SU-DHL-6 (cell line): ENCODE data around the gene C1orf52.

Experiments used
- H2AFZ ChIP-seq: fragments of 200-600 bp; sonication (generic); 2 replicates; pipeline ENCODE4 v1.6.1; 2014; ENCODE audit warnings: low read depth, mild to moderate bottlenecking, moderate library complexity, mixed read lengths, antibody characterized with exemption, low read length; ENCODE audit not compliant: severe bottlenecking
- H3F3A ChIP-seq: fragments of 200-600 bp; shearing (Covaris generic); 2 replicates; pipeline ENCODE4 v1.6.0; 2016; ENCODE audit warnings: antibody characterized with exemption, mild to moderate bottlenecking; ENCODE audit not compliant: insufficient read depth
- H3K27ac ChIP-seq: fragments of 200-600 bp; sonication (generic); 2 replicates; pipeline ENCODE4 v1.5.1; 2016; ENCODE audit warnings: low read depth, mild to moderate bottlenecking, low read length, moderate library complexity, mixed read lengths
- H3K27me3 ChIP-seq: fragments of 200-600 bp; sonication (generic), shearing (Covaris generic); 2 replicates; pipeline ENCODE4 v1.6.0; 2014; ENCODE audit warnings: mild to moderate bottlenecking, low read length
- H3K36me3 ChIP-seq: fragments of 200-600 bp; sonication (generic); 2 replicates; pipeline ENCODE4 v1.6.1; 2014; ENCODE audit warnings: mild to moderate bottlenecking, low read length, mixed read lengths
- H3K4me2 ChIP-seq: fragments of 300-600, 200-600 bp; shearing (Covaris generic), sonication (generic); 2 replicates; pipeline ENCODE4 v1.6.0; 2014; ENCODE audit warnings: low read length, low read depth, mild to moderate bottlenecking; ENCODE audit not compliant: poor library complexity, severe bottlenecking
- H3K4me3 ChIP-seq: fragments of 200-600 bp; sonication (generic); 2 replicates; pipeline ENCODE4 v1.5.1; 2014; ENCODE audit warnings: antibody characterized with exemption, low read length, mild to moderate bottlenecking, mixed read lengths; ENCODE audit not compliant: insufficient read depth, poor library complexity, severe bottlenecking
- H3K79me2 ChIP-seq: fragments of 200-600 bp; sonication (generic); 2 replicates; pipeline ENCODE4 v1.6.1; 2014; ENCODE audit warnings: mild to moderate bottlenecking, low read length, moderate library complexity; ENCODE audit not compliant: insufficient read depth
- H3K9ac ChIP-seq: fragments of 200-600 bp; sonication (generic); 2 replicates; pipeline ENCODE4 v1.7.0; 2014; ENCODE audit warnings: mild to moderate bottlenecking, low read length
- H3K9me2 ChIP-seq: fragments of 200-600 bp; sonication (generic); replicated peaks from 2 replicates; pipeline ENCODE4 v1.6.1; 2014; ENCODE audit warnings: low read length; ENCODE audit not compliant: insufficient read depth
- H3K9me3 ChIP-seq: fragments of 200-600 bp; sonication (generic); 2 replicates; pipeline ENCODE4 v1.6.1; 2014; ENCODE audit warnings: low read length, mixed read lengths; ENCODE audit not compliant: insufficient read depth
- H4K20me1 ChIP-seq: fragments of 200-600 bp; sonication (generic); 2 replicates; pipeline ENCODE4 v1.6.1; 2014; ENCODE audit warnings: low read depth, mild to moderate bottlenecking, antibody characterized with exemption, low read length, moderate library complexity, mixed read lengths
- EZH2phosphoT487 ChIP-seq: fragments of 200-600 bp; sonication (generic), shearing (Covaris generic); conservative IDR thresholded peaks from 2 replicates; pipeline ENCODE4 v1.6.1; 2018; ENCODE audit warnings: mild to moderate bottlenecking, antibody characterized with exemption, low read length, moderate library complexity, mixed read lengths
- TF ChIP-seq, protein P1 (sequence below): fragments of 200-600 bp; sonication (generic); IDR thresholded peaks from one replicate; pipeline ENCODE4 v1.5.1; 2017; ENCODE audit warnings: antibody characterized with exemption, mild to moderate bottlenecking, low read length, moderate library complexity; ENCODE audit not compliant: insufficient read depth, poor library complexity, severe bottlenecking

Gene C1orf52

DNA sequence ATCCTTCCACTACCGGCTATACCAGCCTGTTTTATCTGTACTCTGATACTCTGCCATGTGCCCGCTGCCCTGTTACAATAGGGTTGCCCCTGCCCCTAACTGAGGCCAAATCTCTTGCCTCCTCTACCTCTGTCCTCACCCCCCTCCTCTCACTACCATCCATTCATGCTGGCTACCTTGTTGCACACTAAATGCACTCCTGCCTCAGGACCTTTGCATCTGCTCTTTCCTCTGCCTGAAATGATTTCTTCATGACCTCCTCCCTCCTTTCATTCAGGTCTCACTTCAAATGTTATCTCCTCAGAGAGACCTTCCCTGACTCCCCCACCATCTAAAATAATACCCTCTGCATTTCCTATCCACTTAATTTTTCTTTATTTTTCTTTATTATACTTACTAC is 51.0 kb downstream of the C1orf52 start:
- Histone ChIP-seq H3K79me2 (no peaks in the 10 kb centered on the region), H3K27ac (no peak overlapping the region), H3K36me3 (no peaks in the 10 kb centered on the region), H3K27me3 (no peaks in the 10 kb centered on the region), H3K4me2 (no peak overlapping the region), H3K9me3 (no peaks in the 10 kb centered on the region), H3K9me2 (no peaks in the 10 kb centered on the region), H3K4me3 (no peak overlapping the region), H2AFZ (no peak overlapping the region), H3F3A (no peaks in the 10 kb centered on the region), H4K20me1 (no peaks in the 10 kb centered on the region), H3K9ac (no peak overlapping the region)
- TF ChIP-seq, protein P1, sequence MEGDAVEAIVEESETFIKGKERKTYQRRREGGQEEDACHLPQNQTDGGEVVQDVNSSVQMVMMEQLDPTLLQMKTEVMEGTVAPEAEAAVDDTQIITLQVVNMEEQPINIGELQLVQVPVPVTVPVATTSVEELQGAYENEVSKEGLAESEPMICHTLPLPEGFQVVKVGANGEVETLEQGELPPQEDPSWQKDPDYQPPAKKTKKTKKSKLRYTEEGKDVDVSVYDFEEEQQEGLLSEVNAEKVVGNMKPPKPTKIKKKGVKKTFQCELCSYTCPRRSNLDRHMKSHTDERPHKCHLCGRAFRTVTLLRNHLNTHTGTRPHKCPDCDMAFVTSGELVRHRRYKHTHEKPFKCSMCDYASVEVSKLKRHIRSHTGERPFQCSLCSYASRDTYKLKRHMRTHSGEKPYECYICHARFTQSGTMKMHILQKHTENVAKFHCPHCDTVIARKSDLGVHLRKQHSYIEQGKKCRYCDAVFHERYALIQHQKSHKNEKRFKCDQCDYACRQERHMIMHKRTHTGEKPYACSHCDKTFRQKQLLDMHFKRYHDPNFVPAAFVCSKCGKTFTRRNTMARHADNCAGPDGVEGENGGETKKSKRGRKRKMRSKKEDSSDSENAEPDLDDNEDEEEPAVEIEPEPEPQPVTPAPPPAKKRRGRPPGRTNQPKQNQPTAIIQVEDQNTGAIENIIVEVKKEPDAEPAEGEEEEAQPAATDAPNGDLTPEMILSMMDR, result no peak
- TF ChIP-seq EZH2phosphoT487, result no peak

DNA sequence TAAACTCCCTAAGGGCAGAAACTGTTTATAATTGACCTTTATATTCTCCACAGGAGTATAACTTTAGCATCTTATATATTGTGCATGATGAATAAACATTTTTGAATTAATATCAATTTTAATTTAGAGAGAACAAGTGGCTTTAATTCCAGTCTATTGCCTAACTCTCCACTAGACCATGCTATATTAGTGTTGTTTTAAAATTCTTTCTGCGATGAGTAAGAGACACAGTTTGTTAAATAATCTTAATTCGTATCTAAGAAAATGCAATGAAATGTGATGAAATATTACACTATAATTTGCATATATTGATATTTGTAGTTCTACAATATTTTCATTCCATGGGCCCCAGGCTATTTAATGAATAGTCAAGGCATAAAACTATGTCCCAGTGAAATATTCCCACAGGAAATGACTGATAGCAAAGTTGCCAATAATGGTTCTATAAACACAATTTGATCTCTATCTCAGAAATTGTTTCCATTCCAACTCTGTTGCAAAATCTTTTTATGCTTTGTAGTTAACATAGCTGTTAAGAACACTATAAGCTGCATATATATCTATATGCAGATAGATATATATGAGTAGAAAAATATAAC is 55.8 kb downstream of the C1orf52 start:
- TF ChIP-seq, protein P1, result no peak
- TF ChIP-seq EZH2phosphoT487, result no peak
- no peak overlapping the region for H3K27ac ChIP-seq
- H4K20me1 ChIP-seq, result no peaks in the 10 kb centered on the region
- no peaks in the 10 kb centered on the region for H3K9me3 ChIP-seq
- H3K36me3 ChIP-seq, result no peaks in the 10 kb centered on the region
- H3K9me2 ChIP-seq, result no peaks in the 10 kb centered on the region
- H3K4me2 ChIP-seq, result no peak overlapping the region
- H3K27me3 ChIP-seq, result no peaks in the 10 kb centered on the region
- H3F3A ChIP-seq, result peaks cover 12% of the 10 kb centered on the region
- no peak overlapping the region for H3K4me3 ChIP-seq
- H3K9ac ChIP-seq, result no peak overlapping the region
- H2AFZ ChIP-seq, result no peak overlapping the region
- H3K79me2 ChIP-seq, result no peaks in the 10 kb centered on the region

DNA sequence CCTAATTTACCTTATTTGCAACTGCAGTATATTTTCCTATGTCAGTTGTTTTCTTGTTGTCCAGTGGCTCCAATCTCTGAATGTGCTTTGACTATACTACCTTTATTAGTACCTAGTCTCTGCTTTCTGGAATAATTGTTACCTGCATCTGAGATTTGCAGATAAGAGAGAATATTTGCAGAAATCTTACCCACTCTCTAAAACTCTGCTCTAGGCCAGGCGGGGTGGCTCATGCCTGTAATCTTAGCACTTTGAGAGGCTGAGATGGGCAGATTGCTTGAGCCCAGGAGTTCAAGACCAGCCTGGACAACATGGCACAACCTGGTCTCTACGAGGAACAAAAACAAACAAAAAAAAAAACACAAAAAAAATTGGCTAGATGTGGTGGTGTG is 56.6 kb downstream of the C1orf52 start:
- Histone ChIP-seq H3K79me2 (no peaks in the 10 kb centered on the region), H3K27me3 (no peaks in the 10 kb centered on the region), H3K4me3 (no peak overlapping the region), H3K4me2 (peak overlapping the region; percentile 73), H3F3A (peaks cover 13% of the 10 kb centered on the region), H3K27ac (no peak overlapping the region), H3K9me2 (no peaks in the 10 kb centered on the region), H3K36me3 (no peaks in the 10 kb centered on the region), H2AFZ (no peak overlapping the region), H3K9me3 (no peaks in the 10 kb centered on the region), H4K20me1 (no peaks in the 10 kb centered on the region), H3K9ac (no peak overlapping the region; the same call in 1 of the 2 replicates)
- TF ChIP-seq EZH2phosphoT487, result no peak
- TF ChIP-seq, protein P1, result no peak
